ENCODE data around the gene RTF2. TPM values are rescaled to one million over a fixed set of nuclear protein-coding genes. Genes with fewer than 3 reads are reported as not detected.

RTF2 gene
- total RNA-seq, 1 donor from 2014 or later = 42.4 TPM

DNA sequence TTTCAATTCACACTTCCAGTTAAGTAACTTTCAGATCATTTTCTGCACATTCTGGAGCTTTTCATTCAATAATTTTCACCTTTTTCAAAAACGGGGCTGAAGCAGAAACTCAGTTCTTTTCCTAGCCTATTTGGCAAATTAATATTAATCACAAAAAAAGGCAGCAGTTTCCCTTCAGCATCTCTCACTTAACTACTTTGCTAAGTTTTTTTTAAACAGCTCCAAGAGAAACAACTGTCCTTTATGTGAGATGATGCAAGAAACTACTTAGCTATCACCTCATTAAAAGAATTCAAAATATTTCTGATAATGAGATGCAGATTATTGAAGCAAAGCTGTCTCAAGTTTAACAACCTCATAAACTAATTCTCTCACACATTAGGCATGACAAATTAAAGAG is 44.5 kb upstream of the RTF2 start:
- H3K4me2 ChIP-seq = no peak overlapping the region
- H3K79me2 ChIP-seq (ENCODE audit: low read depth) = no peaks in the 10 kb centered on the region
- no peaks in the 10 kb centered on the region for H4K20me1 ChIP-seq (ENCODE audit: low read depth)
- peaks cover 39% of the 10 kb centered on the region for H3K27me3 ChIP-seq
- H3F3A ChIP-seq (ENCODE audit: low read depth) = no peaks in the 10 kb centered on the region
- H3K27me3 Mint-ChIP-seq (ENCODE audit: insufficient read depth, low read depth) = no peaks in the 10 kb centered on the region
- H3K4me3 ChIP-seq = no peak overlapping the region
- no peak overlapping the region for H3K27ac Mint-ChIP-seq
- no peaks in the 10 kb centered on the region for H3K36me3 Mint-ChIP-seq
- no peaks in the 10 kb centered on the region for H3K9me3 Mint-ChIP-seq
- no peak overlapping the region for H3K9ac ChIP-seq
- H3K36me3 ChIP-seq = no peaks in the 10 kb centered on the region
- peaks cover 22% of the 10 kb centered on the region for H3K4me1 Mint-ChIP-seq
- H3K27ac ChIP-seq = no peak overlapping the region
- no peak overlapping the region for H2AFZ ChIP-seq (replicated peaks)
- no peak for DNase-seq (ENCODE audit: low spot score)
- no peaks in the 10 kb centered on the region for H3K4me1 ChIP-seq
- H3K9me3 ChIP-seq (ENCODE audit: low read depth) = no peaks in the 10 kb centered on the region
- TF ChIP-seq EZH2 (IDR thresholded peaks at IDR 0.05) (no peak), CTCF (IDR thresholded peaks at IDR 0.05) (no peak)
- H3K4me3 Mint-ChIP-seq = no peak overlapping the region

DNA sequence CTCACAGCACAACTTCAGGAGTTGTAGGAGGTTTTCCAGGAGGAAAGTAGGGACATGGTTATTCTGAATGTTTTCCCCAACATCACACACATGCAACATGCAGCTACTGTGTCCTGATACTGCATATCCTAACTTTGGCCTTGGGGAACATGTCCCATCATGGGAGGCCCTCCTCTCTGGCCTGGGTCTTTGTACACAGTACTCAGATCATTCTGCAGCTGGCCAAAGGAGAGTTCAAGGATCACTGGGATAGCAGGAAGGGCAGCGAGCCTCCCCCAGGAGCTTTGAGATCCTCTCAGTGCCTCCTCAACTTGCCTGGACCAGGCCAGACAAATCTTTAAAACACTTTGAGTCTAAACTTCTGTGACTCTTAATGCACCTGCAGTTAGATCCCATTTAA is 43.5 kb upstream of the RTF2 start:
- Mint-ChIP-seq H3K36me3 (no peaks in the 10 kb centered on the region), H3K27me3 (ENCODE audit: insufficient read depth, low read depth) (no peaks in the 10 kb centered on the region), H3K27ac (no peak overlapping the region), H3K4me3 (no peak overlapping the region), H3K9me3 (no peaks in the 10 kb centered on the region), H3K4me1 (peaks cover 31% of the 10 kb centered on the region)
- Histone ChIP-seq H3K9ac (no peak overlapping the region), H3K27me3 (peaks cover 39% of the 10 kb centered on the region), H3K4me2 (no peak overlapping the region), H3K79me2 (ENCODE audit: low read depth) (no peaks in the 10 kb centered on the region), H3F3A (ENCODE audit: low read depth) (no peaks in the 10 kb centered on the region), H4K20me1 (ENCODE audit: low read depth) (no peaks in the 10 kb centered on the region), H3K4me1 (no peaks in the 10 kb centered on the region), H3K36me3 (no peaks in the 10 kb centered on the region), H2AFZ (replicated peaks) (no peak overlapping the region), H3K9me3 (ENCODE audit: low read depth) (no peaks in the 10 kb centered on the region), H3K27ac (no peak overlapping the region), H3K4me3 (no peak overlapping the region)
- TF ChIP-seq EZH2phosphoT487 (IDR thresholded peaks at IDR 0.05) = no peak
- TF ChIP-seq CTCF (IDR thresholded peaks at IDR 0.05) = no peak
- no peak for TF ChIP-seq EZH2 (IDR thresholded peaks at IDR 0.05)
- DNase-seq (ENCODE audit: low spot score) = no peak

DNA sequence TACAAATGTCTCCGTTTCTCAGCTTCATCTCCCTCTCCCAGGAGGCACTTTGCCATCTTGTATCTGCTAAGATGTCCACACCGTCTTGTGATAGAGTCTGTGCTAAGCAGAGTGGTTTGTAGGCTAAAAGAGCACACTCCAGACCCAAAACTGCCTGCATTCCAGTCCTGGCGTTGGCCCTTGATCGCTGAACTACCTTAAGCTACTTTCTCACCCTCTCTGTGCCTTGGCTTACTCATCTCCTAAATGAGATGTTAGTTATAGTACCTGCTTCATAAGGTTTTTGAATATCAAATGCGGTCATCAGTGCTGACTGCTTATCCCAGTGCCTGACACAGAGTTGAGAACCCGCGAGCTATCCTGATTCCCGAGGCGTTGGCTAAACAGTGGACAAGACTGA is 42.4 kb upstream of the RTF2 start:
- H3K27ac Mint-ChIP-seq = no peak overlapping the region
- no peak overlapping the region for H3K9ac ChIP-seq
- no peaks in the 10 kb centered on the region for H3K9me3 Mint-ChIP-seq
- no peak overlapping the region for H3K4me3 ChIP-seq
- H3K27ac ChIP-seq = no peak overlapping the region
- H3K4me1 ChIP-seq = no peaks in the 10 kb centered on the region
- no peak overlapping the region for H3K4me2 ChIP-seq
- H3K36me3 Mint-ChIP-seq = no peaks in the 10 kb centered on the region
- H3K79me2 ChIP-seq (ENCODE audit: low read depth) = no peaks in the 10 kb centered on the region
- H3K4me1 Mint-ChIP-seq = peaks cover 33% of the 10 kb centered on the region
- no peaks in the 10 kb centered on the region for H3K27me3 Mint-ChIP-seq (ENCODE audit: insufficient read depth, low read depth)
- peaks cover 50% of the 10 kb centered on the region for H3K27me3 ChIP-seq
- H2AFZ ChIP-seq (replicated peaks) = no peak overlapping the region
- no peaks in the 10 kb centered on the region for H3K9me3 ChIP-seq (ENCODE audit: low read depth)
- DNase-seq (ENCODE audit: low spot score) = no peak
- no peak overlapping the region for H3K4me3 Mint-ChIP-seq
- no peak for TF ChIP-seq EZH2 (IDR thresholded peaks at IDR 0.05)
- H3F3A ChIP-seq (ENCODE audit: low read depth) = no peaks in the 10 kb centered on the region
- H3K36me3 ChIP-seq = no peaks in the 10 kb centered on the region
- no peaks in the 10 kb centered on the region for H4K20me1 ChIP-seq (ENCODE audit: low read depth)

GRCh38 chr20:56426926-56427325 is 41.5 kb upstream of the RTF2 start:
- Histone ChIP-seq H3K4me3 (no peak overlapping the region), H3K36me3 (no peaks in the 10 kb centered on the region), H3K4me1 (no peaks in the 10 kb centered on the region), H3K27ac (no peak overlapping the region), H3K27me3 (peaks cover 50% of the 10 kb centered on the region), H4K20me1 (ENCODE audit: low read depth) (no peaks in the 10 kb centered on the region), H3K9me3 (ENCODE audit: low read depth) (no peaks in the 10 kb centered on the region), H3K4me2 (no peak overlapping the region), H3K9ac (no peak overlapping the region), H3K79me2 (ENCODE audit: low read depth) (no peaks in the 10 kb centered on the region), H2AFZ (replicated peaks) (no peak overlapping the region), H3F3A (ENCODE audit: low read depth) (no peaks in the 10 kb centered on the region)
- Mint-ChIP-seq H3K36me3 (no peaks in the 10 kb centered on the region), H3K27me3 (ENCODE audit: insufficient read depth, low read depth) (no peaks in the 10 kb centered on the region), H3K4me3 (no peak overlapping the region), H3K9me3 (no peaks in the 10 kb centered on the region), H3K27ac (no peak overlapping the region), H3K4me1 (peaks cover 30% of the 10 kb centered on the region)
- no peak for DNase-seq (ENCODE audit: low spot score)
- TF ChIP-seq CTCF (IDR thresholded peaks at IDR 0.05) (no peak), EZH2phosphoT487 (IDR thresholded peaks at IDR 0.05) (no peak), EZH2 (IDR thresholded peaks at IDR 0.05) (no peak)
